Right atrium auricular region (tissue), 2 donors: ENCODE measurements around the gene EPHB3. TPM values are rescaled to one million over a fixed set of nuclear protein-coding genes. Genes with fewer than 3 reads are reported as not detected.

ENCODE experiments used
- DNase-seq: peaks from one replicate; pipeline ENCODE4 v3.0.0-alpha.2; 2019; ENCODE audit warnings: low spot score
- H3K27ac ChIP-seq, 2 donors: fragments of 200-600 bp; sonication (generic); 1 replicate in 1 of 2; 2 replicates in 1 of 2; pipeline ENCODE4 v1.5.1; 2016 to 2019
- H3K27me3 ChIP-seq, 2 donors: fragments of 200-600 bp; sonication (generic); one replicate each; pipeline versions ENCODE4 v1.5.1 to v1.6.0; 2017 to 2019
- H3K36me3 ChIP-seq: fragments of 200-600 bp; sonication (generic); one replicate; pipeline ENCODE4 v1.5.1; 2016
- H3K4me1 ChIP-seq, 2 donors: fragments of 200-600 bp; sonication (generic); one replicate each; pipeline versions ENCODE4 v1.5.1 to v1.6.0; 2017 to 2019
- H3K4me3 ChIP-seq, 2 donors: fragments of 200-600 bp; sonication (generic); 1 replicate in 1 of 2; 2 replicates in 1 of 2; pipeline ENCODE4 v1.5.1; 2017 to 2019; ENCODE audit warnings: mild to moderate bottlenecking in 1 of 2, moderate library complexity in 1 of 2
- H3K9me3 ChIP-seq, 2 donors: fragments of 200-600 bp; sonication (generic); one replicate each; pipeline ENCODE4 v1.5.1; 2019
- CTCF ChIP-seq, 2 donors: fragments of 200-600 bp; sonication (generic); IDR thresholded peaks; one replicate each; pipeline ENCODE4 v1.5.1; 2019; ENCODE audit warnings: antibody characterized with exemption in 2 of 2
- total RNA-seq, 2 donors: library from RNA; depleted of rRNA; stranded (reverse); fragments of >200 nt; gene quantifications; one replicate each; pipeline ENCODE4 v1.1.0, GENCODE V29; 2016

EPHB3 gene
- total RNA-seq, 2 donors from 2014 or later, result 2.1 to 5.1 TPM

DNA sequence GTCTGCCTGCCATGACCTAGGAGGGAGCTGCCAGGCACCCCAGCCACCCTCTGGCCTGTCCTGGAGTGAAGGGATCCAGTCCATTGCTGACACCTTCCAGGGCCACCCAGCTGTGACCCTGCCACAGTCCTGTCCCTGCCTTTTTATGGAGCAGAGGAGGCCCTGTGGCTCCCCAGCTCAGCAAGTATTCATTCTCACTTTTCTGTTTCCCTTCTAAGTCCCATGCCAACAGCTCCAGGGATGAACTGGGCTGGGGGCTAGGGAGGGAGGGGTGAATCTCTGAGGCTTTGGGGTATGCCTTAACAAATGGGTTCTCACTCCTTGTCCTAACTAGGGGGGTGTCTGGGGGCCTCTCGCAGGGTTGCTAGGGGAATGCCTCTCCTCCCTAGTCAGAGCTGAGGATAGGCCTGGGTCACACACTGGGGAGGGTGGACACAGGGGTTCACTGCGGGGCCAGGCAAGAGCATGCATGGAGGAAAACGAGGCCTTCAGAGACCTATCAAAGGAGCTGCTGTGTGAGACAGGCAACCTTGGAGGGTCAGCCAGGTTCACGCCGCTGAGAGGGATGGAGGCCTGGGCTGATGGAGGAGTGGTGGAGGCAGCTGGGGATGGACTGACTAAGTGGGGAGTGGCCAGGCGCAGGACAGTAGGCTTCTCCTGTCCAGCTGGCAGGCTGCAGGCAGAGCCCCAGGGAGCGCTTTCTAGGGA lies 31.8 kb downstream of the EPHB3 start:
- H3K36me3 ChIP-seq, result no peaks in the 10 kb centered on the region
- no peak overlapping the region for H3K4me3 ChIP-seq
- H3K27me3 ChIP-seq, result no peaks in the 10 kb centered on the region
- peaks cover 0 to 24% of the 10 kb centered on the region in 2 donors for H3K4me1 ChIP-seq
- no peak for DNase-seq
- no peak overlapping the region for H3K27ac ChIP-seq
- no peaks in the 10 kb centered on the region for H3K9me3 ChIP-seq
- no peak for TF ChIP-seq CTCF (IDR thresholded peaks at IDR 0.05)

DNA sequence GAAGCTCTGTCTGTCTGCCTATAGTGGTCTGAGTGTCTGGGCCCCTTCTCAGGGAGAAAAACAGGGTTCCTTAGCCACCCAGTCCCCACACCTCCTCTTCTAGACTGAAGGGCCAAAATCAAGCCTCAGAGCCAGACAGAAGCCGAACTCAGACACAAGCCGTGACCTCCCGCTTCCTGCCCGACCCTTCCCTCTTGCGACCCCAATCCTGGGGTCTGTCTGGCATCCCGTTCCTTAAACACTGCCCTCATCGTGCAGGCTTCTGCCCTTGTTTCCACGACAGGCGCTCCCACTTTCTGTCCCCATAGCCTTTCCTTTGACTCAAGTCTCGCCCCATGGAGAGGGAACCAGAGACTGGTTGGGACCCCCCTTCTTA lies 32.3 kb downstream of the EPHB3 start:
- no peak for DNase-seq
- Histone ChIP-seq H3K9me3 (no peaks in the 10 kb centered on the region), H3K4me3 (no peak overlapping the region), H3K36me3 (no peaks in the 10 kb centered on the region), H3K4me1 (peaks cover 0 to 24% of the 10 kb centered on the region in 2 donors), H3K27me3 (no peaks in the 10 kb centered on the region), H3K27ac (no peak overlapping the region)
- no peak for TF ChIP-seq CTCF (IDR thresholded peaks at IDR 0.05)

DNA sequence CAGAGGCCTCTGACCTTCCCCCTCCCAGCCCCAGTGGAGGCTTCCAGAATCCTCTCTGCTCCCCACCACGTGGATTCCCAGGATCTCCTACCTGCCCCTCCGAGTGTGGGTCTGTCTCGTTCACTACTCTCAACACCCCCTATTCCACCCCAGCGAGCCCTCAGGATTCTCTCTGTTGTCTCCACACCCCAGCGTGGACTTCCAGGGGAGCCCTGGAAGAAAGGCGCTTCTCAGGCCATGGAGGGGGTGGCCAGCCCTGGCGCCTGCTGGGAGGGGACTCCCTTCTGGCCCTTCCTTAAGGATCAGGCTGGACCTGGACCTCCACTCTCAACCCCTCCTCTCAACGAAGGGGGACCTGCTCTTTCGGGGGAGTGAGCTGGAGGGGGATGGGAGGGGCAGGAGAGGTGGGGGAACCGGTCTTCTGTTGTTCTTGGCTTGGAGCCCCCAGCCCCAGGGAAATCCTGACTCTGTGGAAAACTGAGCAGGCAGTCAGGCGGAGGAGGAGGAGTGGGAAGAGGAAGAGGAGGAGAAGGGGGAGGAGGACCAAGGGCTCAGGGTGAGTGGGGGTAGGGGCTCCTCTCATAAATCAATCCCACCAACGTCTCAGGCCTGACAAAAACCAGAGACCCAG lies 32.9 kb downstream of the EPHB3 start:
- H3K27ac ChIP-seq, result no peak overlapping the region
- no peaks in the 10 kb centered on the region for H3K27me3 ChIP-seq
- no peaks in the 10 kb centered on the region for H3K36me3 ChIP-seq
- H3K4me3 ChIP-seq, result no peak overlapping the region
- no peaks in the 10 kb centered on the region for H3K9me3 ChIP-seq
- no peak for DNase-seq
- H3K4me1 ChIP-seq, result peaks cover 0 to 24% of the 10 kb centered on the region in 2 donors
- TF ChIP-seq CTCF (IDR thresholded peaks at IDR 0.05), result no peak

DNA sequence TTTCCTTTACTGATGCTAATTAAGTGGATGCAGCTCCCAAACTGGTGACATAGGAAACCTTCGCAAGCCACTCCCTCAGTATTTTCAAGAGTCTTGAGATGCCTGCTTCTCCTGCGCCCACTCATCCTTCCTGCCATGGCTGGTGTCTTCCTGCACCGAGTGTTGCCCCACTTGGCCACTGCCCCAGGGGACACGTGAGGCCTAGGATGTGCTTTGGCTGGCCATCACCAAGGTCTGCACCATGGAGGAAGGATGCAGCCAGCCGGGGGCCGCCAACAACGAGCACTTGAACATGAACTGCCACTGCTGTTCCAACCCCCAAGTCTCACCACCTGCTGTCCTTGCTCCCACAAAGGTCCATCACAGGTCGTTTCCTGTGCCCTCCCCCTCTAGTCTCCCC lies 34.1 kb downstream of the EPHB3 start:
- H3K4me1 ChIP-seq, result peaks cover 0 to 24% of the 10 kb centered on the region in 2 donors
- H3K9me3 ChIP-seq, result no peaks in the 10 kb centered on the region
- H3K27ac ChIP-seq, result no peak overlapping the region
- no peaks in the 10 kb centered on the region for H3K36me3 ChIP-seq
- no peak for TF ChIP-seq CTCF (IDR thresholded peaks at IDR 0.05)
- no peak overlapping the region for H3K4me3 ChIP-seq
- DNase-seq, result no peak
- no peaks in the 10 kb centered on the region for H3K27me3 ChIP-seq

DNA sequence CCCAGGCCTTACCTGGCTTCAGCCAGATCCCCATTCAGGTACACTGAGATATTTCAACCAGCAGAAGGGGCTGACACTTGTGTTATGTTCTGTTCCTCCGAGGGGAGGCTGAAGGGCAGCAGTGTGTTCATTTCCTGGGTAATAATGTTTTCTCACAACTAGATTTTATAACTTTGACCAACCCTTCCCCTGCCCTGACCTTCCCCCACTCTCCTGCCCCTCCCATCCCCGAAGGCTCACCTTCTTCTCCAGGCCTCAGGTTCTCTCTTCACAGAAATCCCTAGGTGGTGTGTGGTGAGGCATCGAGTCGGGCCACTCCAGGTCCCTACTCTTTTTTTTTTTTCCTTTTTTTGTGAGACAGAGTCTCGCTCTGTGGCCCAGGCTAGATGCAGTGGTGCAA lies 34.6 kb downstream of the EPHB3 start:
- TF ChIP-seq CTCF (IDR thresholded peaks at IDR 0.05), result no peak
- no peak overlapping the region for H3K4me3 ChIP-seq
- H3K36me3 ChIP-seq, result no peaks in the 10 kb centered on the region
- H3K27me3 ChIP-seq, result no peaks in the 10 kb centered on the region
- no peak overlapping the region for H3K27ac ChIP-seq
- peaks cover 0 to 25% of the 10 kb centered on the region in 2 donors for H3K4me1 ChIP-seq
- no peak for DNase-seq
- no peaks in the 10 kb centered on the region for H3K9me3 ChIP-seq
